Endodermal cell (in vitro differentiated cells): ENCODE results near the gene PINK1. TPM values are rescaled to one million over a fixed set of nuclear protein-coding genes. Genes with fewer than 3 reads are reported as not detected.
A peak's percentile ranks its signal among the peaks of the same experiment; 100 is the strongest.

ENCODE experiments used
- DNase-seq: peaks from one replicate; pipeline ENCODE4 v3.0.0-alpha.2; 2017
- H3K27ac ChIP-seq: 2 replicates; pipeline ENCODE4 v1.5.1; 2013; ENCODE audit warnings: mild to moderate bottlenecking, low read depth, low read length, moderate library complexity
- H3K27me3 ChIP-seq: 2 replicates; pipeline ENCODE4 v1.6.1; 2013; ENCODE audit warnings: mild to moderate bottlenecking, low read length, moderate library complexity; ENCODE audit not compliant: insufficient read depth, control insufficient read depth, poor library complexity, severe bottlenecking
- H3K36me3 ChIP-seq: 2 replicates; pipeline ENCODE4 v1.7.0; 2013; ENCODE audit warnings: mild to moderate bottlenecking, low read length, moderate library complexity; ENCODE audit not compliant: control insufficient read depth, insufficient read depth
- H3K4me1 ChIP-seq: one replicate; pipeline ENCODE4 v1.7.0; 2013; ENCODE audit warnings: low read length; ENCODE audit not compliant: control insufficient read depth, insufficient read depth
- H3K4me3 ChIP-seq: 2 replicates; pipeline ENCODE4 v1.5.1; 2013; ENCODE audit warnings: mild to moderate bottlenecking, low read length, moderate library complexity
- H3K9ac ChIP-seq: 2 replicates; pipeline ENCODE4 v1.6.1; 2013; ENCODE audit warnings: mild to moderate bottlenecking, low read length, moderate library complexity; ENCODE audit not compliant: poor library complexity, severe bottlenecking; ENCODE audit errors: extremely low read depth
- H3K9me3 ChIP-seq: 2 replicates; pipeline ENCODE4 v1.6.1; 2013; ENCODE audit warnings: mild to moderate bottlenecking, low read length, moderate library complexity; ENCODE audit not compliant: control insufficient read depth
- H3K27ac Mint-ChIP-seq: 2 replicates; pipeline ENCODE4 v1.8.0; 2020; ENCODE audit warnings: mixed read lengths
- H3K27me3 Mint-ChIP-seq: 2 replicates; pipeline ENCODE4 v1.8.0; 2021; ENCODE audit warnings: mild to moderate bottlenecking, mixed read lengths; ENCODE audit not compliant: insufficient read depth
- H3K36me3 Mint-ChIP-seq: 2 replicates; pipeline ENCODE4 v1.8.0; 2020; ENCODE audit warnings: low read depth, mixed read lengths
- H3K4me1 Mint-ChIP-seq: 2 replicates; pipeline ENCODE4 v1.8.0; 2020; ENCODE audit warnings: mixed read lengths
- H3K4me3 Mint-ChIP-seq: 2 replicates; pipeline ENCODE4 v1.8.0; 2020; ENCODE audit warnings: mild to moderate bottlenecking, moderate library complexity, mixed read lengths
- H3K9me3 Mint-ChIP-seq: 2 replicates; pipeline ENCODE4 v1.8.0; 2020; ENCODE audit warnings: mild to moderate bottlenecking, mixed read lengths
- WGBS, 2 experiments: methylation state at CpG; one replicate each; pipeline versions ENCODE4 v1.1.5 to v1.1.7; 2013; ENCODE audit warnings: missing lambda C conversion rate in 2 of 2, mixed read lengths in 1 of 2; ENCODE audit not compliant: insufficient coverage in 1 of 2, insufficient read length in 1 of 2; 5-methylcytosine and 5-hydroxymethylcytosine counted together
- total RNA-seq, 2 donors: library from RNA; stranded (reverse); fragmentation: NEBNext Ultra II Directional in 1 of 2; extraction: Animal tissue kit (Norgen Biotek cat#: 25700) in 1 of 2; gene quantifications; 2 replicates in 1 of 2; 3 replicates in 1 of 2; pipeline ENCODE4 v1.2.1, GENCODE V29; 2021
- TF ChIP-seq, protein P1 (sequence below): fragments of 200-600 bp; sonication (generic); conservative IDR thresholded peaks from 2 replicates; pipeline ENCODE4 v1.5.0; 2021; ENCODE audit warnings: antibody characterized with exemption, mild to moderate bottlenecking

Gene PINK1
- total RNA-seq, 2 donors from 2014 or later, result 26.3 to 27.7 TPM

DNA sequence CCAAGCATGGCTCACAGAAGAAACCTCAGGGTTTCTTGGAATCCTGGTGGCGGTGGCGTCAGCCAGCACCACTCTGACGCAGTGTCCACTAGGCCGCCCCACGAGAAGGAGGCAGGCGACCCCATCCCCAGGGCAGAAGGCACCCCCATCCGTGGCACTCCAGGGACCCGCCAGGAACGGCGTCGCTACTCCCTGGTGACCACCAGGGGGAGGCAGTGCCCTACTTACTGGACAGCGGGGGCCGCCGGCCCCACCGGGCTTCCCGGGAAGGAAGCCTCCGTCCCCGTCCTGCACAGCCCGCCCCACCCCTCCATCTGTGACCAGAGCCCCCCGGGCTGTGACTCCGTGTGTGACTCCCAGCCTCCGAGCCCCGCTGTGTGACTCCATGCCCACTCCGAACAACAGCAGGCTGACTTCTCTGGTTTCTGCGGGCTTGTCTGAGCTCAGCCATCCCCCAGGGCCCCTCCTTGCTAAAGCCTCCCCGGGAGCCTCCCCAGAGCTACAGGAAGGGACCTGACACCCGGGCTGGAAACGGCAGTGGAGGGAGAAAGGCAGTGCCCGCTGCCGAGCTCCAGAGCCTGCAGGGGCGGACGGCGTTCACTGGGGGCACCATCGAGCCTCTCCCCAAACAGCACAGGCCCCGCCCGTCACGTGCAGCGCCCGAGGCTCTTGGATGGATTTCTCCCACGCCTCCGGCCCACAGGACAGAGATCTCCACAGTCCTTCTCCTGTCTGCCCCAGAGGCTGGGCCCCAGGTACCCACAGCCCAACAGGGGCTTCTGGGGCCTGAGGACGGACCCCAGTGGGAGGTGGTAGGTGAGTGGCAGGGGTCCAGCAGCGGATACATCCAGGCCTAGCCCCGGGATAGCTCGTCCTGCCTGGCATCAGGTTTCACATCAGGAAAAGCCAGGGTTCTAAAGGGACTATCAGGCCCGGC lies 63.4 kb downstream of the PINK1 start:
- Histone ChIP-seq H3K27me3 (no peaks in the 10 kb centered on the region), H3K9ac (peak overlapping the region; percentile 32), H3K4me1 (no peaks in the 10 kb centered on the region), H3K4me3 (peak overlapping the region; percentile 73), H3K9me3 (no peaks in the 10 kb centered on the region), H3K36me3 (no peaks in the 10 kb centered on the region), H3K27ac (peak overlapping the region; percentile 77)
- Mint-ChIP-seq H3K9me3 (peaks cover 5% of the 10 kb centered on the region), H3K4me3 (peak overlapping the region; percentile 71), H3K27me3 (no peaks in the 10 kb centered on the region), H3K36me3 (no peaks in the 10 kb centered on the region), H3K4me1 (no peaks in the 10 kb centered on the region), H3K27ac (peak overlapping the region; percentile 90)
- TF ChIP-seq, protein P1, sequence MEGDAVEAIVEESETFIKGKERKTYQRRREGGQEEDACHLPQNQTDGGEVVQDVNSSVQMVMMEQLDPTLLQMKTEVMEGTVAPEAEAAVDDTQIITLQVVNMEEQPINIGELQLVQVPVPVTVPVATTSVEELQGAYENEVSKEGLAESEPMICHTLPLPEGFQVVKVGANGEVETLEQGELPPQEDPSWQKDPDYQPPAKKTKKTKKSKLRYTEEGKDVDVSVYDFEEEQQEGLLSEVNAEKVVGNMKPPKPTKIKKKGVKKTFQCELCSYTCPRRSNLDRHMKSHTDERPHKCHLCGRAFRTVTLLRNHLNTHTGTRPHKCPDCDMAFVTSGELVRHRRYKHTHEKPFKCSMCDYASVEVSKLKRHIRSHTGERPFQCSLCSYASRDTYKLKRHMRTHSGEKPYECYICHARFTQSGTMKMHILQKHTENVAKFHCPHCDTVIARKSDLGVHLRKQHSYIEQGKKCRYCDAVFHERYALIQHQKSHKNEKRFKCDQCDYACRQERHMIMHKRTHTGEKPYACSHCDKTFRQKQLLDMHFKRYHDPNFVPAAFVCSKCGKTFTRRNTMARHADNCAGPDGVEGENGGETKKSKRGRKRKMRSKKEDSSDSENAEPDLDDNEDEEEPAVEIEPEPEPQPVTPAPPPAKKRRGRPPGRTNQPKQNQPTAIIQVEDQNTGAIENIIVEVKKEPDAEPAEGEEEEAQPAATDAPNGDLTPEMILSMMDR, result peak; percentile 95
- peak; percentile 96 for DNase-seq
- 4 to 8% methylated on average over 14 to 46 of the region's 46 CpGs for WGBS, 2 experiments

DNA sequence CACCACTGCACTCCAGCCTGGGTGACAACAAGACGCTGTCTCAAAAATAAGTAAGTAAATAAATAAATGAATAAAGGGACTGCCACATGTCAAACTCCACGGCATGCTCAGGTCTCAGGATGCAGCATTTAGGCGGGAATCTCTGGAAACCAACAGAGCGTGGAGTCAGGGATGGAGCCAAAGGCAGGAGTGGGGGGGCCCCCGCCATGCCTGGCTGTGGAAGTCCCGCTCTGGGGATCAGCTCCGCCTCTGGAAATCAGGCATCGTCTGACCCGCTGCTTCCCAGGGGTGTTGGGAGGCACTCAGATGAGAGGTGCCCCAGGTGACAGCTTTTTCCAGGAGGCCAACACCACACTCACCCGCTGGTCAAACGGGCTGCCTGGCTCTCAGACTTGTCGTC lies 64.3 kb downstream of the PINK1 start:
- DNase-seq, result peak; percentile 48
- no peaks in the 10 kb centered on the region for H3K9me3 ChIP-seq
- no peaks in the 10 kb centered on the region for H3K4me1 Mint-ChIP-seq
- H3K4me1 ChIP-seq, result no peaks in the 10 kb centered on the region
- TF ChIP-seq, protein P1, result no peak
- H3K36me3 Mint-ChIP-seq, result no peaks in the 10 kb centered on the region
- no peaks in the 10 kb centered on the region for H3K36me3 ChIP-seq
- no peaks in the 10 kb centered on the region for H3K9me3 Mint-ChIP-seq
- no peaks in the 10 kb centered on the region for H3K27me3 Mint-ChIP-seq
- no peak overlapping the region for H3K9ac ChIP-seq
- H3K27me3 ChIP-seq, result no peaks in the 10 kb centered on the region
- no peak overlapping the region for H3K27ac ChIP-seq
- peak overlapping the region; percentile 71 for H3K4me3 Mint-ChIP-seq
- 90% methylated on average over 12 of the region's 12 CpGs for WGBS, 2 experiments
- no peak overlapping the region for H3K27ac Mint-ChIP-seq
- no peak overlapping the region for H3K4me3 ChIP-seq

DNA sequence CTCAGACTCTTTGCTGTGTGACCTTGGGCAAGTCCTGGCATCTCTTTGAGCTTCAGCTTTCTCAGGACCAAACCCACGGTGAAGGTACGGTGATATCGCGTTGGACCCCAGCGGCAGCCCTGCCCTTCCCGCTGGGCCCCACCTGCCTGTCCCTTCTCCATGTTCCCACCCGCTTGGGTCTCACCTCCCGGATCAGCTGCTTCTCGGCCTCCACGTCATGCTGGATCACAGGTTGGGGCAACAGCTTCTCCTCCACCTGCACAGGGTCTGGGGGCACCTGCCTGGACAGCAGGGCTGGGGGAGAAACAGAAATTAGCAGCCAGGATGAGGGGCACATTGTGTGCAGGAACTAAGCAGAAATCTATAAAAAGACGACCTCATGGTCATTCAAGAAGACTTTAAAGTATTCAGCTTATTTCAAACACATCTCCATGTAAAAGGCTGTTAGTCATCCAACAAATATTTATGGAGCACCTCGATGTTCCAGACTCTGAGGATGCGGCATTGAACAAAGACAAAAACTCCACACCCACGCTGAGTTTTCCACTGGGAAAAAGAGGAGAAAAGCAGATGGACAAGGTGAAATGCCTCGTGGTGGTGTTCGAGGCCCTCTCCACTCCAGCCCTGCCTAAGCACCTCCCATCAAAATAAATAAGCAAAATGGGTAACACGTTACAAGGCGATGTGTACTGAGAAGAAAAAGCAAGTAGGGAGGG lies 65.1 kb downstream of the PINK1 start:
- no peak overlapping the region for H3K4me3 Mint-ChIP-seq
- 89 to 90% methylated on average over 6 to 18 of the region's 18 CpGs for WGBS, 2 experiments

More for the DNA sequence above, 65.1 kb downstream of the PINK1 start:
- Histone ChIP-seq H3K27me3 (no peaks in the 10 kb centered on the region), H3K27ac (no peak overlapping the region), H3K9me3 (no peaks in the 10 kb centered on the region), H3K36me3 (no peaks in the 10 kb centered on the region), H3K4me3 (no peak overlapping the region), H3K9ac (peak overlapping the region; percentile 11), H3K4me1 (no peaks in the 10 kb centered on the region)
- Mint-ChIP-seq H3K4me1 (no peaks in the 10 kb centered on the region), H3K27ac (no peak overlapping the region), H3K27me3 (no peaks in the 10 kb centered on the region), H3K9me3 (no peaks in the 10 kb centered on the region), H3K36me3 (no peaks in the 10 kb centered on the region)
- no peak for DNase-seq
- TF ChIP-seq, protein P1, result no peak
